Lung (tissue), 12 donors: ENCODE data around the gene CLDN7. TPM values are rescaled to one million over a fixed set of nuclear protein-coding genes. Genes with fewer than 3 reads are reported as not detected.

ENCODE experiments used
- ATAC-seq: fragments of 200-7000 bp; cut with Tn5 transposase; one replicate; pipeline ENCODE4 v1.9.1; 2020; ENCODE audit warnings: moderate number of reproducible peaks; ENCODE audit not compliant: insufficient read depth, low FRiP score
- DNase-seq, 3 donors: peaks; one replicate each; pipeline ENCODE4 v3.0.0-alpha.2; 2013 to 2017
- H3K27ac ChIP-seq, 2 donors: one replicate each; pipeline ENCODE4 v1.5.1; 2013; ENCODE audit warnings: mild to moderate bottlenecking in 2 of 2, moderate library complexity in 2 of 2, control low read depth in 1 of 2, inconsistent platforms in 1 of 2, low read depth in 1 of 2, low read length in 1 of 2
- H3K27me3 ChIP-seq, 3 donors: one replicate each; pipeline ENCODE4 v1.5.1; 2013; ENCODE audit warnings: low read length in 2 of 3; ENCODE audit not compliant: control insufficient read depth in 3 of 3, insufficient read depth in 3 of 3
- H3K36me3 ChIP-seq, 4 donors: one replicate each; pipeline ENCODE4 v1.5.1; 2013; ENCODE audit warnings: low read length in 4 of 4, mild to moderate bottlenecking in 1 of 4, moderate library complexity in 1 of 4; ENCODE audit not compliant: control insufficient read depth in 4 of 4, insufficient read depth in 4 of 4
- H3K4me1 ChIP-seq, 5 donors: one replicate each; pipeline ENCODE4 v1.5.1; 2013; ENCODE audit warnings: low read length in 5 of 5, mild to moderate bottlenecking in 2 of 5, moderate library complexity in 1 of 5; ENCODE audit not compliant: control insufficient read depth in 5 of 5, insufficient read depth in 5 of 5
- H3K4me3 ChIP-seq: one replicate; pipeline ENCODE4 v1.5.1; 2013; ENCODE audit warnings: mild to moderate bottlenecking, control low read depth, moderate library complexity
- H3K9ac ChIP-seq, 2 donors: one replicate each; pipeline ENCODE4 v1.5.1; 2013; ENCODE audit warnings: low read length in 2 of 2, control low read depth in 1 of 2; ENCODE audit not compliant: insufficient read depth in 1 of 2
- H3K9me3 ChIP-seq, 4 donors: one replicate each; pipeline ENCODE4 v1.5.1; 2013; ENCODE audit warnings: low read length in 3 of 4, mild to moderate bottlenecking in 1 of 4, moderate library complexity in 1 of 4; ENCODE audit not compliant: control insufficient read depth in 4 of 4, insufficient read depth in 3 of 4
- WGBS, 2 donors: extraction: QIAGEN DNeasy Blood & Tissue Kit; methylation state at CpG; one replicate each; pipeline ENCODE4 v1.1.7; 2013; 5-methylcytosine and 5-hydroxymethylcytosine counted together
- polyA plus RNA-seq, 2 donors: library from polyadenylated mRNA; stranded (reverse); fragments of 200-250 nt; gene quantifications; one replicate each; pipeline ENCODE4 v1.2.1, GENCODE V29; 2013
- total RNA-seq, 2 donors: library from RNA; depleted of rRNA in 1 of 2; stranded (reverse); fragments of >200 nt in 1 of 2; gene quantifications; one replicate each; pipeline ENCODE4 v1.2.1, GENCODE V29; 2014 to 2021
- TF ChIP-seq, protein P1 (sequence below): IDR thresholded peaks from 2 replicates; pipeline ENCODE4 v1.5.1; 2012; ENCODE audit warnings: mild to moderate bottlenecking; ENCODE audit errors: control extremely low read depth, extremely low read depth
- donor health status: control.
- donor health status: control.
- donor health status: Bipolar disorder and iron deficiency.
- donor health status: healthy.
- donor health status: DM: yes; HTN: yes; CAD: no.

Gene CLDN7
- total and polyA plus RNA-seq, 4 donors: 117 to 199 (median 145) TPM

- Histone ChIP-seq H3K4me1 (peaks cover 0 to 16% (median 9%) of the 10 kb centered on the region in 5 donors), H3K27ac (no peak overlapping the region), H3K9ac (no peak overlapping the region), H3K27me3 (no peaks in the 10 kb centered on the region), H3K9me3 (no peaks in the 10 kb centered on the region), H3K36me3 (peaks cover 5 to 68% (median 37%) of the 10 kb centered on the region in 4 donors), H3K4me3 (no peak overlapping the region)
- TF ChIP-seq, protein P1, sequence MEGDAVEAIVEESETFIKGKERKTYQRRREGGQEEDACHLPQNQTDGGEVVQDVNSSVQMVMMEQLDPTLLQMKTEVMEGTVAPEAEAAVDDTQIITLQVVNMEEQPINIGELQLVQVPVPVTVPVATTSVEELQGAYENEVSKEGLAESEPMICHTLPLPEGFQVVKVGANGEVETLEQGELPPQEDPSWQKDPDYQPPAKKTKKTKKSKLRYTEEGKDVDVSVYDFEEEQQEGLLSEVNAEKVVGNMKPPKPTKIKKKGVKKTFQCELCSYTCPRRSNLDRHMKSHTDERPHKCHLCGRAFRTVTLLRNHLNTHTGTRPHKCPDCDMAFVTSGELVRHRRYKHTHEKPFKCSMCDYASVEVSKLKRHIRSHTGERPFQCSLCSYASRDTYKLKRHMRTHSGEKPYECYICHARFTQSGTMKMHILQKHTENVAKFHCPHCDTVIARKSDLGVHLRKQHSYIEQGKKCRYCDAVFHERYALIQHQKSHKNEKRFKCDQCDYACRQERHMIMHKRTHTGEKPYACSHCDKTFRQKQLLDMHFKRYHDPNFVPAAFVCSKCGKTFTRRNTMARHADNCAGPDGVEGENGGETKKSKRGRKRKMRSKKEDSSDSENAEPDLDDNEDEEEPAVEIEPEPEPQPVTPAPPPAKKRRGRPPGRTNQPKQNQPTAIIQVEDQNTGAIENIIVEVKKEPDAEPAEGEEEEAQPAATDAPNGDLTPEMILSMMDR: no peak
- no peak for DNase-seq
- ATAC-seq: no peak
- WGBS, 2 donors: 87 to 98% methylated on average over 10 of the region's 10 CpGs
These were observed 38.2 kb downstream of the CLDN7 start for GRCh38 chr17:7224110-7224509.

DNA sequence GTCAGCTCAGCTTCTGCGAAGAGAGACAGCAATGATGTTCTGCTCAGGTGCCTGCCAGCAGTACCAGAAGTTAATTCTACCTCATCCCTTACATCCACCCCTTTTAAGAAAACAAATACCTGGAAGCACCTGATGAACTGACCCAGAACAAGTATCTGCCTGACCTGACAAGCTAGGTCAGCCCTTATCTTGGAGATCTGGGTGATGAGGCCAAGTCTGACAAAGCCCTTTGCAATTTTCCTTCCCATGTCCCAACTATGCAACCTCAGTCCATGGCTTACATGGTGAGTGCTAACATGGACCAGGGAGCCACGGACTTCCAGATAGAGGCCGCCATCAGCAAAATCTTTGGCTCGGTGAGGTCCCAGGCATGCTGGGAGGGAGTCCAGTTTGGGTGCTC lies 38.9 kb downstream of the CLDN7 start:
- Histone ChIP-seq H3K27ac (no peak overlapping the region), H3K9me3 (no peaks in the 10 kb centered on the region), H3K9ac (no peak overlapping the region), H3K36me3 (peaks cover 5 to 62% (median 32%) of the 10 kb centered on the region in 4 donors), H3K27me3 (no peaks in the 10 kb centered on the region), H3K4me3 (no peak overlapping the region), H3K4me1 (peaks cover 0 to 23% (median 11%) of the 10 kb centered on the region in 5 donors)
- WGBS, 2 donors: 91 to 94% methylated on average over 4 of the region's 4 CpGs
- TF ChIP-seq, protein P1: no peak
- DNase-seq (no peak), ATAC-seq (no peak)

- no peak for DNase-seq
- H3K4me1 ChIP-seq: peaks cover 4 to 28% (median 14%) of the 10 kb centered on the region in 5 donors
- no peaks in the 10 kb centered on the region for H3K9me3 ChIP-seq
- TF ChIP-seq, protein P1: no peak
- ATAC-seq: no peak
- H3K36me3 ChIP-seq: peaks cover 5 to 61% (median 28%) of the 10 kb centered on the region in 4 donors
- no peak overlapping the region for H3K27ac ChIP-seq
- H3K4me3 ChIP-seq: no peak overlapping the region
- H3K27me3 ChIP-seq: no peaks in the 10 kb centered on the region
- H3K9ac ChIP-seq: no peak overlapping the region
- WGBS, 2 donors: 84 to 89% methylated on average over 7 of the region's 7 CpGs
These were observed 39.3 kb downstream of the CLDN7 start for GRCh38 chr17:7222972-7223292.
